ENCODE measurements around the gene PPARA.

Gene PPARA

DNA sequence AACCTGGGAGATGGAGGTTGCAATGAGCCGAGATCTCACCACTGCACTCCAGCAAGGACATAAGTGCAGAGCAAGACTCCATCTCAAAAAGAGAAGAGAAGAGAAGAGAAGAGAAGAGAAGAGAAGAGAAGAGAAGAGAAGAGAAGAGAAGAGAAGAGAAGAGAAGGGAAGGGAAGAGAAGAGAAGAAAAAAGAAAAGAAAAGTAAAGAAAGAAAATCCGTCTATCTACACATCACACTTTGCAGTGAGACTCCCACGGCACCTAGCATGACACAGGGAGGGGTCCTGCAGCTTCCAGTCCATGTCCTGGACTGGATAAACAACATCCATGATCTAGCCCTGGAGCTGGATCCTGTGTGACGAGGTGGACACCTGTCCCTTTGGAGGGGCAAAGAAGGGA lies 4.0 kb upstream of the PPARA start:
- no peak for DNase-seq

DNA sequence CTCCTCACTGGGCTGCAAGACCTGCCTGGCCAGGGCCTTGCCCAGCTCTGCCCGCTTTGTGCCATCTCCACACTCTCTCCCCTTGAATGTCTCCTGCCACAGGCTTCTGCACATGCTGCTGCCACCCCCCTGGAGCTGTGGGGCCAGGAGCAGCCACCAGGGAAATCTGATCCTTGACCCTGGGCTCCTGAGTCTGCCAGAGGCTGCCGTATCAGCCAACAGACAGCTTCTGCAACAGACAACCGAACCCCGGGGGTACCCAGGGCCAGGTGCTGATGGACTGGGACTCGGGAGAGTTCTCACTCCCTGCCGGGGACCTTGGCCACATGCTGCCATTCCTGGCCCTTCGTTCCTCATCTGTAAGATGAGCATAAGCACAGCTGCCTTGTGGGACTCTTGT lies 3.3 kb upstream of the PPARA start:
- DNase-seq = no peak

DNA sequence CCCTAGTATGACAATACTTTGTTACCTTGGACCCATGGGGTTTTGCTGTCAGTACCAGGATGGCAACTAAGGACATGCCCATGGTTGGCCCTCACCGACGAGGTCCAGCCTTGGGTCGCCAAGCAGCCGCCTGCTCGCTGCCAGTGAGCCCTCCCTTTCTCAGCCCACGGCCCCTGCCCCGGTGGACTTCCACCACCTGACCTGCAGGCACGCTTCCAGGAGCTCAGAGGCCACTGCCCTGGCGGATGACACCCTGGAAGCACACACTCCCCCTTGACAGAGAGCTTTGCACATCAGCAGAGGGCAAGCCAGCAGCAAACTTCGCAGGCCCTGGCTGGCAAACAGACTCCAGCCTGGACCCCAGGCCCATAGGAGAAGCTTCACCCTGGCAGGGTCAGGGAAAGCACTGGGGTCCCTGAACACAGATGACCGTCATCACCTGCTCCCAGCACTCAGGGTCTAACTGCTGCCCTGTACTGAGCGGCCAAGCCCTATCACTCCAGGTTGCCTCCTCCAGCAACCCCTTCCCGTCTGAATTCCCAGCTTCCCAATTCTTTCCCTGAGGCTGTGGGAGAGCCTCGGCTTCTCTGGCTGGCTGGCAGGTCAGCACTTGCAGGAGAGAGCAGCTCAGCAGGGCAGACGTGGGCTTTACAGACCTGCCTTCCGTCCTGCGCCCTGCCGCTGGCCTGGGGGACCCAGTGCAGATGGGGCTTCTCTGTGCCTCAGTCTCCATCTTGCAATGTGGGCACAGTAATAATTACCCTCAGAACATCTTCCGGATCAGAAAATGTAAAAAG lies 2.7 kb upstream of the PPARA start:
- DNase-seq = no peak

DNA sequence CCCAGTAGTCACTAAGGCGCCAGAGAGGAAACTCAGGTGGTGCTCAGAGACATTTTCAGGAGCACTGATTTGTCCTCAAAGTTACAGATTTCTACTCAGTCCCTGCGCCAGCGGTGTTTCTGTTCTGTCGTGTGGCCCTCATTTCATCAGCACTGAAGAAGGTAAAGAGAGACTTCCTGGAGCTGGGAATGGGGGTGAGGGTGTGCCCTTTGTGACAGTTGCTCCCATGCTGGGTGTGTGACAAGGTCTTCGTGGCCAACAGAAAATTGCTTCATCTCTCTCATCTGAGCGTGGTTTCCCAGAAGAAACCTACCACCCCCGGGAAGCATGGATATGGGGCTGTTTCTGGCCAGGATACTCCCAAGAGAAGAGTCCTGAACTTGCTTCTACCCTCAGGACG lies 2.0 kb upstream of the PPARA start:
- DNase-seq = no peak

DNA sequence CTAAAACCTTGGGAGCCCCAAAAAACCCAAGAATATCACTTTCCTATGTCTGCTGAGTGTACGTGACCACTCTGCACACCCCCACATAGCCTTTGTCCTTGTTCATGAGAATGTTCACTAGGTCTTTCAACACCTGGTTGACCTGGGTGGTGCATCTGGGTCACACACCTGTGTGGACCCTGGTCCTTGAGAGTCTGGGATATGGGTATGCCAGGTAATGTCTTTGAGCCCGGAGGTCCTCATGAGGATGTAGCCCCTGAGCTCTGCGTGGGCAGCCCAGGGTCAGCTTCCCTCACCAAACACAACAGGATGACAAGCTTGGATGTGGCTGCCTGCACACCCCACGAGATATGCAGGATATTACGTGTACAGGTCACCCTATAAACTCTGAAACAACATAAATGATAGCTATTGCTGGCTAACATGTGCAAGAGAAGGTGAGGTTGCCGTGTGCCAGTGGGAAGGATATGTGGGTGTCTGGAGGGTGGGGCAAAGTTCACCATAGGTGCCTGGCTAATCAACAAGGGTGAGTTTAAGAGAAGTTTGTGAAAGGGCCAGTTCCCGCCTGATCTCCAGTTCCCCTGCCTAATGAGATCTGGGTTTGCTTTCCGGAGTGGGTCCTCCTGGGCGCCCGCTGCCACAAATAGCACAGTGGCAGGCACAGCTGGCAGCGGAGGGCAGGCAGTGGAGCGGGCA lies 1.4 kb upstream of the PPARA start:
- no peak for DNase-seq

DNA sequence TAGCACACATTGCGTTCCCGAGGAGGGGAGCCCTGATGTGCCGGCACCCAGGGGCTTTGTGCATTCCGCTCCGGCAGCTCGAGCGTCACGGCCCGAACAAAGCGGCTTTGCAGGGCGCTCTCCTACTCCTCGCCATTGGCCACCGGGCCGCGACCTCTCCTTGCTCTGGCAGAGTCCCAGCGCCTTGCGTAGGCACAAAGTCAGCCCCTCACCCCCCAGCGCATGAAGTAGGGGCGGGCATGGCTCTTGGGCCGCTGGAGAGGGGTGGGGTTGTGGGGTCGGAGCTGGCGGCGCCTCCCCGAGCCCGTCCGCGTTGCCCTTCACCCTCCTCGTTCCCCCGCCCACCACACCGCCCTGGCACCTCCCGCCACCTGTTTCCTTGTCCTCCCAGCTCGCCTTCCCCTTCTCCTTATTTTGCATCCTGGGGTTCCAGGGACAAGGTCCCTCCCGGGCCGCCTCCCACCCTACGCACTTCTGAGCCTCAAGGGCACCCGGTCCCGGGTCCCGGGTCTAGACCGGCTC lies 753 bp upstream of the PPARA start:
- no peak for DNase-seq

DNA sequence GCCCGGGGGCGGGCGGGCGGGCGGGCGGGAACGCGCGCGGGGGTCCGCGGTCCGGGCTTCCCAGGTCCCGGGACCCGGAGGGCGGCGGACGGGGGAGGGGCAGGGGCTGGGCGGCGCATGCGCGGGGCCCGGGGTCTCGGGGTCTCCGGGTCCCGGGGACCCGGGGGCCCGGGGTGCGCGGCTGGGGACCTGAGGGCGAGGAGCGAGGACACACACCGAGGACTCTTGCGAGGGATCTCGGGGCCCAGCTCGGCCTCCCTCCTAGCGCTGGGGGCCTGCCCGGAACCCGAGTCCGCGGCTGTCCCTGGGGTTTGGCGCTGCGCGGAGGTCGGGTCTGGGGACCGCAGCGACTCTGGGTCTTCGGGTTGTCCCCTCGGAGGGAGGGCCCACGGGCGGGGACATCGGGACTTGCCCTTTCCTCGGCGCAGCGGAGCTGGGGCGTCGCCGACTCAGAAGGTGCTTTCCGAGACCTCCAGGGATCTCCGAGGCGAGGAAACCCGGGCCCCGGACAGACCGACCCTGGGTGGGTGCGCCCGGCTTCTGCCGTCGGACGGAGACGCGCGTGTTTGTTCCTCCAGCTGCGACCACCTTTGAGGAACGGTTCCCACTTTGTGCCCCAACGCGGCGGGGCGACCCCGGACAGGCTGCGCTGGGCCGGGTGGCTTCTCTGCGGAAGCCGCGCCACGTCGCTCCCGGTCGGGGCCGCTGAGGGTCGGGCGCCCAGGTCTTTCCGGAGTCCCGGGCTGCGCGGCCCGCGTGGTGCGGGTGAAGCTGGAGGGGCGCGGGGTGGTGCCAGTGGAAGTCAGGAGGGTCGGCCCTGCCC lies 540 bp downstream of the PPARA start:
- no peak for DNase-seq

DNA sequence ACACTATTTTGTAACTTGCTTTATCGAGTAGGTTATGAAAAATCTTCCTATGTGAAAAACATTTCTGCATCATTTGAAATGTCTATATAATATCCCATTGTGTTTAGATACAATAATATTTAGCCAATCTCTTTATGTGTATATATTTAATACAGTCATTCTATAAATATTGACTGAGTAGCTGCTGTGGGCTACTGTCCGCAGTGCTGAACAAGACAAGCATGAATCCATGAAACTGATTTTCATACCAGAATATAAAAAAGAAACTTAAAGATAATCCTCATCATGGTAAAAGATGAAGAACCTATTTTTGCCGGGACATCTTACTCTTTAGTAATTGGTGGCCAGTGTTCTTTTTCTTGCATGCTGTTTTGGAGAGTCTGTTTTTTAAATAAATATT lies 3.6 kb downstream of the PPARA start:
- no peak for DNase-seq

DNA sequence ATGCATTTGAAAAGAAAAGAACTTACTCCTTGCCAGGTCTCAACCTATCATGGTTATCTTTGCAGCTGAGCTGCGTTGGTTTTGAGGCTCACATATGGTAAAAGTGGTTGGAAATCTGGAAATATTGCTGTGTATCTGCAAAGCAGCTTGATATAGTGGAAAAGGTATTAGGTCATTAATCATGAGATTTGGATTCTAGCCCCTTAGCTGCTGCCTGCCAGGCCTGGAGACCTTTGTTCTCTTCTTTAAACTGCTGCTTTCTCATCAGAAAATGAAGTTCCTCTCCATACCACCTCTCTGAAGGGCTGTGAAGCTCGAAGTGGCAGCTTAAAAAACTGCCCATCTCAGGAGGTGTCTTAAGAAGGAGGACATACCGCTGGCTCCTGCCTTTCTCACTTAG lies 5.7 kb downstream of the PPARA start:
- DNase-seq = no peak

DNA sequence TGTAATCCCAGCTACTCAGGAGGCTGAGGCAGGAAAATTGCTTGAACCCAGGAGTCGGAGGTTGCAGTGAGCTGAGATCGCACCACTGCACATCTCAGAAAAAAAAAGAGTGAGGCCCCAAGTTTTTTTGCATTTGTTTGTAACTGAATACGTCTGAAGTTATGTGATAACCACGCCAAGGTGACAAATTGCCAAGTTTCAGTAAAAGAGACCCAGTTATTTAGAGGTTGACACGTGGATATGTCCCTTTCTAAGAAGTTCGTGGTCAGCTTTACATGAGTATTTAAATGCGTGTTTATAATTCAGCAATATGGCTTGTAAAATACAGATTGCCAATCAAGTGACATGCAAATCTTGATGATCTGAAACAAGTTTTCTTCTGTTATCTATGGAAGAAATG lies 8.0 kb downstream of the PPARA start:
- DNase-seq = no peak

DNA sequence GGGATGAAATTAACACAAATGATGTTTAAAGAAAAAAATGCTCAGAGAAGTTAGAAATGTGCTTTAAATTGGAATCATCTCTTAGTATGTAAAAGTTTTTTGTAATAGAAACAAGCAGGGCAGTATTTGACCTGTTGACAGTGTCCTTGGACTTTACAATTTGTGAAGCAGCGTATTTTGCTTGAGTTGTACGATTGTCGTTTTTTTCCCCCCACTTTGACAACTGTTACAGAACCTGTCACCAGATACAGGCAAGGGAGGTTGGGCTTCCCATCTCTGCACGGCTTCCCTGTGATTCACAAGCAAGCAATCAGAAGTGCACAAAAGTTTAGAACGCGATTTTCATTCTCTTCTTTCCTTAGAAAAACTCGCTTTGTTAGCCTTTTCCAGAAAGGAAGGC lies 8.9 kb downstream of the PPARA start:
- DNase-seq = no peak

DNA sequence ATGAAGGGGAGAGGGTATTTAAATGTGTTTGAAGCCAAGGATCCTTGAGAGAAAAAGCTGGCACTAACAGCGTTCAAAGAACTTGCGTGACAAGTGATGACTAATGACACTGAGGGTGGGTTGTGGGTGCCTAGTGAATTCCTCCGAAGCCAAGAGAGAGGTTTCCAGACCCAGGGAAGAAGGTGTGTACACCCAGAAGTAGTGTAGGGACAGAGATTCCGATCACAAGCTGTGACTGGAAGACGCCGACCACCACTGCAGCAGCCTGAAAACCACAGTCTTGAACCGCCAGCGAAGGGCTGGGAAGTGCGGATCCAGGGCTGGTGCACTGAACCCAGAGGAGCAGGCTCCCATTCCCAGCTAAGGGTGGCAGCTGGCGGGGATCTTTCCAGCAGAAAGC lies 9.5 kb downstream of the PPARA start:
- DNase-seq = no peak

DNA sequence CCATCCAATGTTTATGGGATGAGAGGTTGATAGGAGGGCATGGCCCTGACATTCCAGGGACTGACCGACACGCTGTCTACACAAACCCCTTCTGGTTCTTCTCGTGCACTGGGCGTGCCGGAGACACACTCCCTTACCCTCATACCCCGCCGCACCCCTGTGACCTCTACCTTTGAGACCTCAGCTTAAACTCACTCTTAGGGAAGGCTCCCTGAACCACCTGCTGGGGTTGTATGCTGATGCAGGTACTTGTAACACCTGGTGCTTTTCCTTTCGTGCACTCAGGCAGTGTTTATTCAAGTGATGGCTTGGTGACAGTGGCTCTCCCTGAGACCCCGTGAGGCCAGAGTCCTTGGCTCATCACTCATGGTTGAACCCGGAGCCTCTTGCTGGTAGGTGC lies 12.0 kb downstream of the PPARA start:
- no peak for DNase-seq

DNA sequence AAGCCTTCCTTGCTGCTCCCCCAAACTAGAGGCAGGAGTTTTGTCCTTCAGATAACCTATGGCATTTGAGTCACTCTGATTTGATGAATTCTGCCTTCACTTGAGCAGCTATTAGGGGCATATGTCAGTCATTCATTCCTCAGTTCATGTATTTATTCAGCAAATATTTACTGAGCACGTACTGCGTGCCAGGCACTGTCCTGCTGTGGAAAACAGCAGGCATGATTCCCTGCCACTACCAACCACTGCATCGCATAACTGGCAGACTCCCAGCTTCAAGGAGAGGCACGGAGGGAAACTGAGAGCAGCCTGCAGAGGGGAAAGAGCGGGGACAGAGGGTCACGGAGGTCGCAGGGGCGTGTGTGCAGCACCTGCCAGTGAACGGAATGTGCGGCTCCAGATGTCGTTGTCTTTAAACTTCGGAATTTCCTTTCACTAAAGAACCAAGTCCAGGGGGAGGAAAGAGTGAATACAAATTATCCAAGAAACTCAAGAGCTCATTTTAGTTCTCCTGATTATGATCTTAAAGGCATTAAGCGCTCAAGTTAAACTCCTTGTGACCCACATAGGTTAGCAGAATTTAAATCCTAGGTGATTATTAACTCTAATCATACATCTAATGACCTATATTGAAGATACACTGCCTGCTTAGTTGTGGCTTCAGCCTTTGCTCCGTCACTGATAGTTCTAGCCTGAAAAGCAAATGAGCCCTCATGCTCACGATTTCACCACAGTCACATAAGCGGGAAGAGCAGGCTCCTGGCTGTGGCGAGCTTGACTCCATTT lies 12.6 kb downstream of the PPARA start:
- DNase-seq = no peak

DNA sequence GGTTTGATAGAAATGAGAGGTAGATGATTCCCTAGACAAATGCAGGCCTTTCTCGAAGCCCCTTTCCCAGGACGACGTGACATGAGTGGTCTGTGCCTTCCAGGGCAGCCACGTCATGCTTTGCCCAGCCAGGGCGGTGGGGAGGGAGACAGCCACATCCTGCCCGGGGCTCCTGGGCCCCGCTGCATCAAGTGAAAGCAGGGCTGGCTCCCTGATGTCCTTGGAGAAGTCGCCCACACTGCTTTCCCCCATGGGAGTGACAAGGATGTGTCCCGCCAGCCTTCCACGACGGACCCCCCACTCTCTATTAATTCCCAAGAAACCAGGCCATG lies 13.2 kb downstream of the PPARA start:
- DNase-seq = no peak

DNA sequence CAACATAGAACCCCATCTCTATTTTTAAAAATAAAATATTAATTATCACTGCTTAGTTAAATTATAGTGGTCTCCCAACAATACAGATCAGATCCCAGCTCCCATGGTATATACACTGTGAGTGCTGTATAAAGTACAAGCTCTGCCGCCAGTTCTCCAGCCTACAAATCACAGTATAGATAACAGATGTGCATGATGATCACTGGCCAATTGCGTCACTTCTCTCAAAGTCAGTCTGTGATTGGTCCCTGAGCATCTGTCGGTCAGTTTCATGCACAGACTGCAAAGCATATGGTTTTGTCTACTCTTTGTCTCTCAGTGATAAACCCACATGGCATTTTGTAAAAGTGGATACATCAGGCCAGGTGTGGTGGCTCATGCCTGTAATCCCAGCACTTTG lies 15.7 kb downstream of the PPARA start:
- DNase-seq = no peak

DNA sequence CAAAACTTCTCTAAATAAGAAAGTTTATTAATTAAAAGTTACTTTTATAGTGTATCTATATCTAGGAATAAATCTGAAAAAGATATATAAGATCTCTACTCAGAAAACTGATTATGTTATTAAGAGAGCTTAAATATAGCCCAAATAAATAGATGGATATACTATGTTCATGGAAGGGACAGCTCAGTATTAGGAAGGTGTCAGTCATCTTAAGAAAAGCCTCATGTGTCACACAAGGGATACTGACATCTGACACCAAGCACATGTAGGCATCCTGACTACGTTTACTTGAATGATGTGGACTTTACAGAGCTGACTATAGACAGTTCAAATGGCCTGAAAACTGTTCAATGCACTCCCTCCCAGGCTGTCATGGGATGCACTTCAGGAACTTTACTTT lies 19.3 kb downstream of the PPARA start:
- DNase-seq = no peak

DNA sequence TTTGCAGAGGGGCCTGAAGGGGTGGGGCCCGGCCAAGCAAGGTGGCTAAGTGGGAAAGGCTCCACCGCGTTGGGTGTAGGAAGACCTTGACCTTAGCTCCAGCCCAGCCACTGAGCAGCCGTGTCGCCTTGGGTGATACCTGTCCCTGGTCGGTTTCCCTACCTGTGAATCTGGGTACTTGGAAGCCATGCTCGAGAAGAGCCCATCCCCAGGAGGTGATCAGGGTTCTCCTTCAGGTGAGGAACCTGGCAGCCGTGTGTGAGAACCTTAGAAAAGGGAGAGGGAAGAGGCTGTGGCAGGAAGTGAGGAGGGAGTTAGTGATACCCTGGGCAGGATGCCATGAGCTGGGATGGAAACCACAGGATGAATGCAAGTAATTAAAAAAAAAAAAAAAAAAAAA lies 21.6 kb downstream of the PPARA start:
- no peak for DNase-seq

DNA sequence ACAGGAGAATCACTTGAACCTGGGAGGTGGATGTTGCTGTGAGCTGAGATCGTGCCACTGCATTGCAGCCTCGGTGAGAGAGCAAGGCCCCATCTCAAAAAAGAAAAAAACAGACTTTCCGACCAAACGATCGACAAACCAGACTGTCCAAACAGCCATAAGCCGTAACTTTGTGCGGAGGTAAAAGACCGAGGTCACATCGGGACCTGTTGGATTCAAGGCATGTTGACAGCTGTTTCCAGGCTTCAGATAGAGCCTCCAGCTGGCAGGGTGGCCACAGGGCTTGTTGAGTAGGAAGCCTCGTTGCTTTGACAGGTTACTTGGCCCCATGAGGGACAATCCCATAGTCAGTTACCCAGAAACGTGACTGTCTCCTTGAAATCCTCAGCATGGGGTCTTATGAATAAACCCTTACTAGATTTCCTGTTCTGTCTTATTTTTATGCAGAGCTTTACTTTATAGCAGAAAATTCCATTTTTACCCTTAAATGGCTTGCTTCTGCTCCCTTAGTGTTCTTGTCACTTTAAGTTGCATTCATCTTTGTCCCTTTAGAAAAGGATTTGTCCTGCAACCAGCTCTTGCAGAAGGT lies 22.3 kb downstream of the PPARA start:
- DNase-seq = no peak

DNA sequence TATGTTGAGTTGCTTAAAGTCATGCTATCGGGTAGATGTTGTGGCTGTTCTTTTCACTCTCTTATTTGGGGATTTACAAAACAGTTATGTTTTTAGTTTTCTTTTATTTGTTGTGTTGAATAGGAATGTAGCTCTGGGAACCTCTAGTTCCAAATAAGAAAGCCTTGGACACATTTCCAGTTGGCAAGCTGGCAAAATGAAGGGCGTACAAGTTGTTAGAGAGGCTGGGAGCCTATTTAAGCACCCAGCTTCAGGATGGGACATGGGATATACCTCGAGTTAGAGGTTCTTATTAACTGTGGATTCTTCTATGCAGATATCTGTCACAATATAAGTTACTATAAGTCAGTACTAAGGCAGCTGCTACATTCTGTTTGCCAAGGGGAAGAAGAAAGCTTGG lies 22.8 kb downstream of the PPARA start:
- no peak for DNase-seq

DNA sequence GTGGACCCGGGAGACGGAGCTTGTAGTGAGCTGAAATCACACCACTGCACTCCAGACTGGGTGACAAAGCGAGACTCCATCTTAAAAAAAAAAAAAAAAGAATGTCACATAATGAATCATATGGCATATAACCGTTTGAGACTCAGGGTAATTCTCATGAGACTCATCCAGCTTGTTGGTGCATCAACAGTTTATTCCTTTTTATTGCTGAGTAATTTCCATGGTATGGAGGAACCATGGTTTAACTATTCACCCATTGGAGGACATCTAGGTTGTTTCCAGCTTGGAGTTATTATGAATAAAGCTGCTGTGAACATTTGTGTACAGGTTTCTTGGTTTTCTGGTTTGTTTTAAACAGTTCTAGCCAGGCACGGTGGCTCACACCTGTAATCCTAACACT lies 25.3 kb downstream of the PPARA start:
- DNase-seq = no peak

DNA sequence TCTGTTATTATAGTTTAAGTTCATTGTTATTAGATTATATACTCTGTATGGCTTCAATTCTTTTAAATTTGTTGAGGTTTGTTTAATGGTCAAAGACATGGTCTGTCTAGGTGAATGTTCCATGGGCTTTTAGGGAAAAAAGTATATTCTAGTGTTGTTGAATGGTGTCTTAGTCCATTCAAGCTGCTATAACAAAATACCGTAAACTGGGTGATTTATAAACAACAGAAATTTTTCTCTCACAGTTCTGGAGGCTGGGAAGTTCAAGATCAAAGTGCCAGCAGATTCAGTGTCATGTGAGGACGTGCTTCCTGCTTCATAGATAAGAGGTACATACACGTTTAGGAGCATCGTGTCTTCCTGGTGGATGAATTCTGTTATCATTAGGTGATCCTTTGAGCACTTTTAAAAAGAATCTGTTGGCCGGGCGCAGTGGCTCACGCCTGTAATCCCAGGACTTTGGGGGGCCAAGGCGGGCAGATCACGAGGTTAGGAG lies 26.2 kb downstream of the PPARA start:
- no peak for DNase-seq

All from NCI-H1092 treated with DMSO at 0.1 percent for 48 hours (cell line).